ENCODE data around the gene OLFML2B. TPM values are rescaled to one million over a fixed set of nuclear protein-coding genes. Genes with fewer than 3 reads are reported as not detected.

Gene OLFML2B
- 1.9 and 14.5 TPM in 2 replicates for total RNA-seq

DNA sequence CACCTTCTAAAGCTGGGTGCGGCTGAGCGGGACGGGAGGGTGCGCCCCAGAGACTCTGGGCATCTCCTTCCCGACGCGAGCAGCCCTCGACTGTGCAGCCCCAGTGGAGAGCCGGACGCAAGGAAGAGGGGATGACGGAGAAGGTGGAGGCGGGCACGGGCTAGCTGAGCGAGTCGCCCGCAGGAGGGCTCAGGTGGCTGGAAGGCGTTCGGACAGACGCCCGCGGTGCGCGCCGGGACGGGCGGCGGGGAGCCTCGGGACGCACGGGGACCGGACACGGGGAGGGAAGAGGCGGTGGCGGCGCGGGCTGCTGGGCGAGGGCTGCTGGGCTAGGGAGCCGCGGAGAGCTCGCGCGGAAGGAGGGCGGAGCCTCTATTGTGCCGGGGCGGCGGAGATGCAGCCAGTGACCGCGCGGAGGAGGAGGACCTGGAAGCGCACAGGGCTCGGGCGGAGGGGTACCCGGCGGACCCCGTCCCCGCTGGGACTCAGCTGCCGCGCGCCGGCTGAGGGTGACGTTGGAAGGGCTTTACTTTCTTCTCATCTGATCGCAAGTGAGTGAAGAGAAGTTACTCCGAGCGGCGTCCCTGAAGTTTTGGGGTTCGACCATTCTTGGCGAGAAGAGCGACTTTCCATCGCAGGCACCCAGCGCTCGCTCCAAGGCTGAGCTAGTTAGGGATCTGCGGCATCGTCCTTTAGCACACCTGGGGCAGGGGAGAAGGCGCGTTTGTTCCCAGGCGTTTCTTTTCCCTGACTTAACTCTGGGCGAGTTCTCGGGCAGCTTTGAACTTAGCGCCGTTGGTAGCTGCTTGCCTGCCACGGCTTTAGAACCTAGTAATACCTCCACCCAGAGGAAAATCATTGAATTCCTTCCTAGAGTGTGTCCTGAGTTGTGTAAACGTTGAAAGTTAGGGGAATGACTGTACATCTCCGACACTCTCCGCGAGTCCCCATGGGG is at the start of gene OLFML2B:
Gene OLFML2B, minus strand, starts transcription at position 323 of the 955 bp plus-strand sequence. CDS start 439 bp downstream, outside the sequence.

GRCh38 chr1:162069334-162070093 is 45.8 kb upstream of the OLFML2B start, which contains the start of gene NOS1AP:
NOS1AP (plus strand) TSS chr1:162069691; CDS start chr1:162070178, 487 bp downstream.

Other genes starting within 250 kb of the OLFML2B start
- gene NOS1AP, start 45.8 kb upstream of the OLFML2B start, total RNA-seq, result 0.39 and 0.96 TPM in 2 replicates